Uterus (tissue), 4 donors: Measurements from ENCODE around the gene JUNB. TPM values are rescaled to one million over a fixed set of nuclear protein-coding genes. Genes with fewer than 3 reads are reported as not detected.

ENCODE experiments used
- DNase-seq, 2 donors: peaks; one replicate each; pipeline ENCODE4 v3.0.0-alpha.2; 2019 to 2020
- H3K27ac ChIP-seq, 2 donors: fragments of 200-600 bp; sonication (generic); 1 replicate in 1 of 2; 2 replicates in 1 of 2; pipeline ENCODE4 v1.5.1; 2016 to 2018
- H3K27me3 ChIP-seq, 2 donors: fragments of 200-600 bp; sonication (generic); one replicate each; pipeline ENCODE4 v1.5.1; 2018 to 2019; ENCODE audit warnings: control low read depth in 1 of 2
- H3K36me3 ChIP-seq, 2 donors: fragments of 200-600 bp; sonication (generic); one replicate each; pipeline ENCODE4 v1.5.1; 2019; ENCODE audit warnings: control low read depth in 1 of 2
- H3K4me1 ChIP-seq, 2 donors: fragments of 200-600 bp; sonication (generic); one replicate each; pipeline ENCODE4 v1.5.1; 2018 to 2019; ENCODE audit warnings: control low read depth in 1 of 2
- H3K4me3 ChIP-seq, 2 donors: fragments of 200-600 bp; sonication (generic); 1 replicate in 1 of 2; 2 replicates in 1 of 2; pipeline ENCODE4 v1.5.1; 2018 to 2019; ENCODE audit warnings: mild to moderate bottlenecking in 1 of 2
- H3K9me3 ChIP-seq, 2 donors: fragments of 200-600 bp; sonication (generic); one replicate each; pipeline ENCODE4 v1.5.1; 2019; ENCODE audit warnings: control low read depth in 1 of 2
- CTCF ChIP-seq, 4 experiments: fragments of 200-600 bp in 2 of 4; fragments of 450-650 bp in 2 of 4; sonication (generic) in 2 of 4; IDR thresholded peaks; one replicate each; pipeline ENCODE4 v1.5.1; 2016 to 2019; ENCODE audit warnings: antibody characterized with exemption in 4 of 4, mild to moderate bottlenecking in 2 of 4, moderate library complexity in 1 of 4
- POLR2A ChIP-seq, 2 donors: fragments of 450-650 bp; IDR thresholded peaks; one replicate each; pipeline ENCODE4 v1.6.1; 2016; ENCODE audit warnings: antibody characterized with exemption in 2 of 2, mild to moderate bottlenecking in 1 of 2, moderate library complexity in 1 of 2
- intact Hi-C: fragments of 100-400 bp; cut with DNase I; formaldehyde crosslinking; loops from one replicate; pipeline ENCODE4 v1.15.1; 2023; ENCODE audit warnings: low total_unique reads
- total RNA-seq, 4 donors: library from RNA; depleted of rRNA in 3 of 4; stranded (reverse); fragments of >200 nt in 3 of 4; gene quantifications; one replicate each; pipeline versions ENCODE4 v1.1.0 to v1.2.4, GENCODE V29; 2014 to 2023
- donor health status: DM: yes; HTN: yes; CAD: no.

Gene JUNB
- total RNA-seq, 4 donors from 2014 or later: 47.4 to 417 (median 81.5) TPM

- intact Hi-C loops: no loop called here
- TF ChIP-seq POLR2A (IDR thresholded peaks at IDR 0.05) (no peak), CTCF (IDR thresholded peaks at IDR 0.05) (no peak)
- Histone ChIP-seq H3K4me1 (peaks cover 0 to 3% of the 10 kb centered on the region in 2 donors), H3K36me3 (no peaks in the 10 kb centered on the region), H3K27ac (no peak overlapping the region), H3K27me3 (no peaks in the 10 kb centered on the region), H3K9me3 (no peaks in the 10 kb centered on the region), H3K4me3 (no peak overlapping the region)
- DNase-seq: no peak
Observed at GRCh38 chr19:12773571-12773970, 17.7 kb upstream of the JUNB start.

- peaks cover 0 to 11% of the 10 kb centered on the region in 2 donors for H3K4me1 ChIP-seq
- TF ChIP-seq POLR2A (IDR thresholded peaks at IDR 0.05): peak in 1 of 2 donors; percentile 55
- TF ChIP-seq CTCF (IDR thresholded peaks at IDR 0.05): no peak
- intact Hi-C loops: no loop called here
- H3K27me3 ChIP-seq: no peaks in the 10 kb centered on the region
- H3K4me3 ChIP-seq: peak within 1 kb of the TSS; percentile 38 to 58
- no peaks in the 10 kb centered on the region for H3K36me3 ChIP-seq
- no peaks in the 10 kb centered on the region for H3K9me3 ChIP-seq
- peak within 1 kb of the TSS; percentile 52 to 78 for H3K27ac ChIP-seq
- peak in 1 of 2 donors; percentile 71 for DNase-seq
Observed at GRCh38 chr19:12774588-12775555, 16.4 kb upstream of the JUNB start, which contains the start of gene HOOK2. HOOK2 (minus strand) TSS chr19:12775552; CDS start chr19:12775449, 103 bp downstream.

GRCh38 chr19:12777217-12778016 is 13.9 kb upstream of the JUNB start:
- peak overlapping the region; percentile 43 to 48 for H3K4me3 ChIP-seq
- H3K27me3 ChIP-seq: no peaks in the 10 kb centered on the region
- peaks cover 0 to 11% of the 10 kb centered on the region in 2 donors for H3K4me1 ChIP-seq
- intact Hi-C loops: loop anchor here (2.0 kb wide), 1 partner anchor 15 kb away; no protein-coding TSS in a partner anchor
- H3K36me3 ChIP-seq: no peaks in the 10 kb centered on the region
- TF ChIP-seq CTCF (IDR thresholded peaks at IDR 0.05) (peak; percentile 96 to 98 (median 97)), POLR2A (IDR thresholded peaks at IDR 0.05) (peak in 1 of 2 donors; percentile 38)
- peak; percentile 75 to 83 for DNase-seq
- no peaks in the 10 kb centered on the region for H3K9me3 ChIP-seq
- H3K27ac ChIP-seq: peak overlapping the region; percentile 88 to 89

GRCh38 chr19:12778017-12778904 is 13.0 kb upstream of the JUNB start:
- intact Hi-C loops: no loop called here
- TF ChIP-seq CTCF (IDR thresholded peaks at IDR 0.05): no peak
- TF ChIP-seq POLR2A (IDR thresholded peaks at IDR 0.05): peak in 1 of 2 donors; percentile 31
- Histone ChIP-seq H3K27me3 (no peaks in the 10 kb centered on the region), H3K36me3 (no peaks in the 10 kb centered on the region), H3K4me1 (peaks cover 0 to 12% of the 10 kb centered on the region in 2 donors), H3K9me3 (no peaks in the 10 kb centered on the region), H3K4me3 (peak overlapping the region; percentile 43 to 48), H3K27ac (peak overlapping the region; percentile 88 to 89)
- peak; percentile 72 to 76 for DNase-seq
